Sigmoid colon (tissue), 7 donors: Measurements from ENCODE around the gene PRSS22. TPM values are rescaled to one million over a fixed set of nuclear protein-coding genes. Genes with fewer than 3 reads are reported as not detected.

Experiments used
- DNase-seq: peaks from one replicate; pipeline ENCODE4 v3.0.0-alpha.2; 2019
- H3K27ac ChIP-seq, 4 donors: fragments of 200-600 bp; sonication (generic); one replicate each; pipeline ENCODE4 v1.5.1; 2016 to 2019; ENCODE audit warnings: mild to moderate bottlenecking in 1 of 4
- H3K27me3 ChIP-seq, 3 donors: fragments of 200-600 bp; sonication (generic); one replicate each; pipeline ENCODE4 v1.5.1; 2019; ENCODE audit warnings: mild to moderate bottlenecking in 1 of 3
- H3K36me3 ChIP-seq, 4 donors: fragments of 200-600 bp; sonication (generic); one replicate each; pipeline ENCODE4 v1.5.1; 2016 to 2019
- H3K4me1 ChIP-seq, 4 donors: fragments of 200-600 bp; sonication (generic); one replicate each; pipeline ENCODE4 v1.5.1; 2017 to 2019
- H3K4me3 ChIP-seq, 4 donors: fragments of 200-600 bp; sonication (generic); one replicate each; pipeline ENCODE4 v1.5.1; 2017 to 2019; ENCODE audit warnings: mild to moderate bottlenecking in 2 of 4, moderate library complexity in 1 of 4
- H3K9me3 ChIP-seq, 4 donors: fragments of 200-600 bp in 3 of 4; sonication (generic) in 3 of 4; one replicate each; pipeline versions ENCODE4 v1.5.1 to v1.6.1; 2013 to 2019
- EP300 ChIP-seq, 4 donors: sonication (generic); formaldehyde crosslinking; IDR thresholded peaks; one replicate each; pipeline ENCODE4 v1.6.1; 2017; ENCODE audit warnings: antibody characterized with exemption in 4 of 4
- POLR2A ChIP-seq, 2 donors: fragments of 450-650 bp; IDR thresholded peaks; one replicate each; pipeline ENCODE4 v1.6.1; 2016; ENCODE audit warnings: antibody characterized with exemption in 2 of 2, mild to moderate bottlenecking in 2 of 2, moderate library complexity in 2 of 2
- POLR2AphosphoS5 ChIP-seq, 4 donors: sonication (generic); formaldehyde crosslinking; IDR thresholded peaks; one replicate each; pipeline ENCODE4 v1.6.1; 2017; ENCODE audit warnings: antibody characterized with exemption in 4 of 4
- WGBS, 2 donors: extraction: QIAGEN DNeasy Blood & Tissue Kit; methylation state at CpG; one replicate each; pipeline ENCODE4 v1.1.7; 2013; 5-methylcytosine and 5-hydroxymethylcytosine counted together
- intact Hi-C: fragments of 100-400 bp; cut with DNase I; formaldehyde crosslinking; loops from one replicate; pipeline ENCODE4 v1.15.1; 2023
- polyA plus RNA-seq, 3 donors: library from polyadenylated mRNA; stranded (reverse); fragments of 200-250 nt; gene quantifications; one replicate each; pipeline ENCODE4 v1.2.3, GENCODE V29; 2013
- total RNA-seq, 4 donors: library from RNA; depleted of rRNA; stranded (reverse); fragments of >200 nt; gene quantifications; one replicate each; pipeline ENCODE4 v1.1.0, GENCODE V29; 2016
- TF ChIP-seq, protein P1 (sequence below), 4 experiments: fragments of 450-650 bp in 3 of 4; fragments of 200-600 bp in 1 of 4; IDR thresholded peaks; one replicate each; pipeline ENCODE4 v1.5.1; 2016 to 2019; ENCODE audit warnings: antibody characterized with exemption in 4 of 4, mild to moderate bottlenecking in 3 of 4, moderate library complexity in 2 of 4
- donor health status: healthy with polysubstance abuse.
- donor health status: Bipolar disorder and iron deficiency.
- donor health status: healthy.

The PRSS22 gene
- total and polyA plus RNA-seq, 7 donors, result 20.8 TPM; not detected in 6

DNA sequence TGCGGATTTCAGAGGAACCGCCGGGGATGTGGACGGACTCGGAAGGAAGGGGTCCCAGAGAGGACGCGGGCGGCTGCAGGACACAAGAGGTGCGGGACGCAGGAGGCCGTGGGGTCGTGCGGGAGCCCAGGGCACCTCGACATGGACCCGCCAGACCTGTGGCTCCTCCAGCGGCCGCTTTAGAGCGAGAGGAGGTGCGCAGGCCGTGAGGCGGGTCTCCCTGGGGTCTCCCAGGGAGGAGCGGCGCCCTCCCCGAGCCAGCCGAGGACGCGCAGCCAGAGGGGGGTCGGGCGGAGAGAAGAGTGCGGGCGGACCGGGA is 46.9 kb upstream of the PRSS22 start:
- peak overlapping the region; percentile 90 to 96 (median 92) for H3K27ac ChIP-seq
- H3K4me3 ChIP-seq, result peak overlapping the region; percentile 50 to 77 (median 70)
- H3K27me3 ChIP-seq, result no peaks in the 10 kb centered on the region
- intact Hi-C loops, result loop anchor here (1.0 to 2.0 kb wide), 2 partner anchors 14 to 22 kb away; partner anchors contain the start of gene FLYWCH2
- WGBS, 2 donors, result 0% methylated on average over 32 of the region's 32 CpGs
- H3K36me3 ChIP-seq, result peaks cover 0 to 8% (median 0%) of the 10 kb centered on the region in 4 donors
- H3K9me3 ChIP-seq, result no peaks in the 10 kb centered on the region
- peak; percentile 75 for DNase-seq
- peaks cover 0 to 21% (median 17%) of the 10 kb centered on the region in 4 donors for H3K4me1 ChIP-seq
- TF ChIP-seq POLR2AphosphoS5 (IDR thresholded peaks at IDR 0.05), result no peak
- no peak for TF ChIP-seq EP300 (IDR thresholded peaks at IDR 0.05)
- no peak for TF ChIP-seq POLR2A (IDR thresholded peaks at IDR 0.05)
- TF ChIP-seq, protein P1, sequence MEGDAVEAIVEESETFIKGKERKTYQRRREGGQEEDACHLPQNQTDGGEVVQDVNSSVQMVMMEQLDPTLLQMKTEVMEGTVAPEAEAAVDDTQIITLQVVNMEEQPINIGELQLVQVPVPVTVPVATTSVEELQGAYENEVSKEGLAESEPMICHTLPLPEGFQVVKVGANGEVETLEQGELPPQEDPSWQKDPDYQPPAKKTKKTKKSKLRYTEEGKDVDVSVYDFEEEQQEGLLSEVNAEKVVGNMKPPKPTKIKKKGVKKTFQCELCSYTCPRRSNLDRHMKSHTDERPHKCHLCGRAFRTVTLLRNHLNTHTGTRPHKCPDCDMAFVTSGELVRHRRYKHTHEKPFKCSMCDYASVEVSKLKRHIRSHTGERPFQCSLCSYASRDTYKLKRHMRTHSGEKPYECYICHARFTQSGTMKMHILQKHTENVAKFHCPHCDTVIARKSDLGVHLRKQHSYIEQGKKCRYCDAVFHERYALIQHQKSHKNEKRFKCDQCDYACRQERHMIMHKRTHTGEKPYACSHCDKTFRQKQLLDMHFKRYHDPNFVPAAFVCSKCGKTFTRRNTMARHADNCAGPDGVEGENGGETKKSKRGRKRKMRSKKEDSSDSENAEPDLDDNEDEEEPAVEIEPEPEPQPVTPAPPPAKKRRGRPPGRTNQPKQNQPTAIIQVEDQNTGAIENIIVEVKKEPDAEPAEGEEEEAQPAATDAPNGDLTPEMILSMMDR (IDR thresholded peaks at IDR 0.05), result no peak

DNA sequence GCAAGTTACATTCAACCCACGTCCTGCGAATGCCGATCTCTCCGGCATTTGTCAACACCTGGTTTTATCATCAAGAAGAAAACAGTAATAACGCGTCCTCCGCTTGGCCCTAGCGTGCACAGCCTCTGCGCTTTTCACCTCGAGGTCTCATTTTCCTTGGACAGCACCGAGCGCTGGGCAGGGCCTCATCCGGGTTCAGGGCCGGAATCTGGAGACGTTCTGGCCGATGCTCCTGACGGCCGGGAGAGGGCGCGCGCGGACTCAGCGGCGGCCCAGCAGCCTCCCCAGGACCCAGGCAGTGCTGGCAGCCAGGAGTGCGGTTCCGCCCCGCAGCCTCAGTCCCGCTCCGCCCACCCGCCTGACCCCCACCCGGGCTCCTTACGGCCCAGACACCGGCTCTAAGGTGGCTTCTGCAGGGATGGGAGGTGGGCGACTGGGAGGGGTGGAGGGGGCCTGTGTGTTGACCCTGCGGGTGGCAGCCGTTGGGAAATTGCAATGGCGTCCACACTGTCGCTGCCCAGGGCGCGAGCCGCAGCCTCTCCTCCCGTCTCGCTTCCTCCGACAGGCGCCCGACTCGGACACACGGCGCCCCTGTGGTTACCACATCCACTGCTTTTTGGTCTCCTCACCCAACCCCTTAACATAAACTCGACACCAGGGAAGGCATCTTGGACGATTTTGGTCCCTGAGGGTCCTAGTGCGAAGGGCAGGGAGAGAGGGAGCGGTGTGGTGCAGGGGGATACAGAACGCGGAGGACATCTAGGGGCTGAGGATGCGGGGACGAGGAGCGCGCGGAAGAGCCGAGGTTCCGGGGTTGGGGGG is 46.3 kb upstream of the PRSS22 start:
- H3K36me3 ChIP-seq, result peaks cover 0 to 14% (median 0%) of the 10 kb centered on the region in 4 donors
- intact Hi-C loops, result loop anchor here (1.0 to 2.0 kb wide), 2 partner anchors 15 to 22 kb away; partner anchors contain the start of gene FLYWCH2
- H3K4me3 ChIP-seq, result peak overlapping the region; percentile 50 to 77 (median 70)
- H3K27ac ChIP-seq, result peak overlapping the region; percentile 90 to 96 (median 92)
- peaks cover 0 to 21% (median 17%) of the 10 kb centered on the region in 4 donors for H3K4me1 ChIP-seq
- H3K27me3 ChIP-seq, result no peaks in the 10 kb centered on the region
- 1 to 3% methylated on average over 62 of the region's 62 CpGs for WGBS, 2 donors
- TF ChIP-seq EP300 (IDR thresholded peaks at IDR 0.05) (no peak), POLR2A (IDR thresholded peaks at IDR 0.05) (peak in 1 of 2 donors; percentile 31), POLR2AphosphoS5 (IDR thresholded peaks at IDR 0.05) (peak; percentile 62 to 81 (median 76))
- TF ChIP-seq, protein P1 (IDR thresholded peaks at IDR 0.05), result peak; percentile 83 to 96 (median 86)
- peak; percentile 92 for DNase-seq
- H3K9me3 ChIP-seq, result no peaks in the 10 kb centered on the region

GRCh38 chr16:2902337-2903130 is 44.6 kb upstream of the PRSS22 start:
- peaks cover 0 to 21% (median 17%) of the 10 kb centered on the region in 4 donors for H3K4me1 ChIP-seq
- no peak overlapping the region for H3K27ac ChIP-seq
- H3K36me3 ChIP-seq, result peaks cover 0 to 16% (median 0%) of the 10 kb centered on the region in 4 donors
- intact Hi-C loops, result no loop called here
- TF ChIP-seq POLR2AphosphoS5 (IDR thresholded peaks at IDR 0.05), result no peak
- TF ChIP-seq, protein P1 (IDR thresholded peaks at IDR 0.05), result no peak
- TF ChIP-seq POLR2A (IDR thresholded peaks at IDR 0.05), result no peak
- no peak for TF ChIP-seq EP300 (IDR thresholded peaks at IDR 0.05)
- WGBS, 2 donors, result 93 to 96% methylated on average over 9 of the region's 9 CpGs
- no peak overlapping the region for H3K4me3 ChIP-seq
- DNase-seq, result no peak
- no peaks in the 10 kb centered on the region for H3K27me3 ChIP-seq
- no peaks in the 10 kb centered on the region for H3K9me3 ChIP-seq

DNA sequence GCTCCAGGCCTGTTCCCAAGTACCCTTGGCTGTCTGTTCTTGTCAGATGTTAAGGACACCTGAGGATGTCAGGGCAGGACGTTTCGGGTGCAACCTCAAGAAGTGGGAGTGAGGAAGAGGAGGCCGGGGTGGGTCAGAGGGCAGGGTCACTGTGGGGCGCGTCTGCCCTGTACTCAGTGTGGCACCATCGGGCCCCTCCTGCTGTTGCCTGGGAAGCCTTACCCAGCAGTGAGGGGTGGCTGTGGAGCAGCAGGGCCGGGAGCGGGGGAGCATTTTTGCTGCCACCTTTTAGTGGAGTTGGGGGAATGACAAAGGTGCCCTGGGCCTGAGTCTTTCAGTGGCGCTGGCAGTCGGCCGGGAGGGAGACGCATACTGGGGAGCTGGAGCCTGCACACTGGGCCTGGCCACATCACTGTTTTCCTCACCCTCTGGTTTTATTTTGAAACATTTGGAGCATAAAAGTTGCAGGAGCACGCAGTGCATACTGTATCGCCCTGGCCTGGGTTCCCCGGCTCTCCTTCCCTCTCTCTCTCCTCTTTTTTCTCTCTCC is 42.6 kb upstream of the PRSS22 start:
- Histone ChIP-seq H3K27ac (no peak overlapping the region), H3K36me3 (peaks cover 0 to 33% (median 8%) of the 10 kb centered on the region in 4 donors), H3K4me3 (no peak overlapping the region), H3K27me3 (no peaks in the 10 kb centered on the region), H3K9me3 (no peaks in the 10 kb centered on the region), H3K4me1 (peaks cover 0 to 13% (median 6%) of the 10 kb centered on the region in 4 donors)
- intact Hi-C loops, result no loop called here
- DNase-seq, result no peak
- 94 to 95% methylated on average over 15 of the region's 15 CpGs for WGBS, 2 donors
- TF ChIP-seq, protein P1 (IDR thresholded peaks at IDR 0.05), result no peak
- no peak for TF ChIP-seq POLR2AphosphoS5 (IDR thresholded peaks at IDR 0.05)
- TF ChIP-seq POLR2A (IDR thresholded peaks at IDR 0.05), result no peak
- TF ChIP-seq EP300 (IDR thresholded peaks at IDR 0.05), result no peak
